HuH-7 (cell line): ENCODE data around the gene KIF3C.
"Not testable (repeated sequence)": the region's sequence is repeated elsewhere in the genome, so short reads cannot be mapped to it uniquely, and the experiment has no call there.

Experiments
- DNase-seq: peaks from one replicate; pipeline ENCODE4 v3.0.0; 2011; ENCODE audit warnings: low spot score

The KIF3C gene

DNA sequence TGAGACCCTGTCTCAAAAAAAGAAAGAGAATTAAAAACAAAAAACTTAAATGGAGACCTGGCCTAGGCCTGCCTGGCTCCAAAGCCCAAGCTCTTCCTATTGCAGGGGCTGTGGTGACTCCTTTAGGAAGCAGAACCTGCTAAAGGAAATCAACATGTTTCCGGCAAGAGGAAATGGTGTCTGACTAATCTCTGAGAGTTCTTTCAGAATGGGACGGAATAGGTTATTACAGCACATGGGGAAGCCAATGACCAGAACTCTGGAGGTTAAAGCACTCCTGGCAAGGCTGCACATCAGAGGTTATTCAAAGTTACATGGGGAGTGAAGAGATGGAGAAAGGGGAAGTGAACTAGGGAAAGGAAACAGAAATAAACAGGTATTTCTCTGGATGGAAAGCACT is 21.4 kb downstream of the KIF3C start:
- DNase-seq = no peak

DNA sequence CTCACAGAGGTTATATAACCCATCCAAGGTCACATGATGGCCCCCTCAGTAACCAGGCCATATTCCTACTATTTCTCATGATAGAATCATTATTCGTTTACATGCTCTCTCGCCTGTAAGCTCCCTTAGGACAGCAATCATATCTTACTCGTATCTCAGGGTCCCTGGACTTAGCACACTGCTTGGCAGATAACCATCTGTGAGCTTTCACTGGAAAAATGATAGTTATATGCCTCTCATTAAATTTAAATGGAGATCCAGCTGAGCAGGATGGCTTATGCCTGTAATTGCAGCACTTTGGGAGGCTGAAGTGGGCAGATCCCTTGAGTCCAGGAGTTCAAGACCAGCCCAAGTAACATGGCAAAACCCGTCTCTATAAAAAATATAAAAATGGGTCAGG is 21.9 kb downstream of the KIF3C start:
- no peak for DNase-seq

DNA sequence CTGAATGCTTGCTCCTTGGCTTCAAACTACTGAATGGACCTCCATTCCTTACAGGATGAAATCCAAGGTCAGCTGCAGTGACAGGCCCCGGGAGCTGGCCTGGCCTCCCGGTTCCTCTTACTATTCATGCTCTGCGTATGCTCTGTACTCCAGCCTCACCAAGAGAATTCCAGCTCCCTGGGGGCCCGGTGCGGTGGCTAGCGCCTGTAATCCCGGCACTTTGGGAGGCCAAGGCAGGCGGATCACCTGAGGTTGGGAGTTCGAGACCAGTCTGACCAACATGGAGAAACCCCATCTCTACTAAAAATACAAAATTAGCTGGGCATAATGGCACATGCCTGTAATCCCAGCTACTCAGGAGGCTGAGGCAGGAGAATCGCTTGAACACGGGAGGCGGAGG is 23.7 kb downstream of the KIF3C start:
- not testable (repeated sequence) for DNase-seq

GRCh38 chr2:25957743-25958142 is 24.6 kb downstream of the KIF3C start:
- DNase-seq = no peak

DNA sequence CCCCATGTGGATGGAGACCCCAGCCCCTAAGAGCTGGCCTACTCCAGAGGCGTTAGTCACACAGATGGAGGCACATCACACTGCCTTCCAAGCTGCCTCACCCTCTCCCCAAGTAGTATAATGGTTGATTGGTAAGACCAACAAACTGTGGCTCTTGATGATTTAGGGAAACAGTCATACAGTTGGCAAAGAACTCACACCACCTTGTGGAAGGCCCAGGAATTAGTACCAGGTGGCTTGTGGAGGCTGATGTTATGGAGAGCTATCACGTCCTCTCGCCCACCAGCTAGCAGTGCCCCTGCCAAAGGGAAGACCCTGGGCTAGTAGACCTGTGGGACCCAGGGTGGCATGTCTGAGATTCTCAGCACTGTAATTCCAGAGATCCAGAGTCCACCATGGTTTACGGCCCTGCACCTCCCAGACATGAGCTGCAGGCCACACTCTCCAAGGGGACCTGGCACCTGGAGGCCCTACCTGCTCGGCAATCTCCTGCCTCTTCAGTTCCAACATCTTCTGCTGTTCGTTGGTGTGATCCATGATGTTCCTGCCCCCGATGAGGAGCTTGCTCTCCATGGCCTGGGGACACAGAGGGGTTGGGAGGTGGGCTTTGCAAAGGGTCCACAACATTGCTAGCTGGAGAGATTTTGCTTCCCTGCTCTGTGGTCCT is 26.3 kb downstream of the KIF3C start:
- DNase-seq = no peak

GRCh38 chr2:25955036-25955435 is 27.3 kb downstream of the KIF3C start:
- DNase-seq = no peak

GRCh38 chr2:25954199-25954752 is 28.0 kb downstream of the KIF3C start:
- DNase-seq = no peak

DNA sequence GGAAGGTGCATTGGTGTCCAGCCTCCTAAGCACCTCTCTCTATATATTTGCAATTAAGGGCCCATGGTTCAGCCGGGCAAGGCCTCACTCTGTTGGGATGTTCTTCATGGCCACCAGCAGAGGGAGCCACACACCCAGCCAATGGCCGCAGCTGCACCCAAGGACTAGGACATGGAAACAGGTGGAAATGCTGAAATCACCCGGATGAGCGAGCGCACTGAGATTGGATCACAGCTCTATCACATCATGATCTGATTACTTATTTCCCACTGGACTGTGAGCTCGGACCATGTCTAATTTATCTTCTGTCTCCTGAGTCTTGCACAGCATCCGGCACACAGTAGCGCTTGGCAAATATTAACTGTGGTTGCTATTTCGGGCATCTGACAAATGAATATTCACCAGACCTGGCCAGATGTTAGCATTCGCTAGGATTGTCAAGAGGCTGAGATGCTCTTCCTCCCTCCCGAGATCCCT is 31.2 kb downstream of the KIF3C start:
- peak; percentile 70 for DNase-seq

DNA sequence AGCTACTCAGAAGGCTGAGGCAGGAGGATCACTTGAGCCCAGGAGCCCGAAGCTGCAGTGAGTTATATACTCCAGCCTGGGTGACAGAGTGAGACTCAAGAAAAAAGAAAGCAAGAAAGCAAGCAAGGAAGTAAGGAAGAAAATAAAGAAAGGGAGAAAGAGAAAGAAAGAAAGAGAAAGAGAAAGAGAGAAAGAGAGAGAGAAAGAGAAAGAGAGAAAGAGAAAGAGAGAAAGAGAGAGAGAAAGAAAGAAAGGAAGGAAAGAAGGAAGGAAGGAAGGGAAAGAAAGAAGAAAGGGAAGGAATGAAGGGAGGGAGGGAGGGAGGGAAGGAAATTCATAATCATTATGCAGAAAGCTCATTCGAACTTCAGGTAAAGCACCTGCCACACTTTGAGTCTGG is 33.9 kb downstream of the KIF3C start:
- no peak for DNase-seq

- DNase-seq = no peak
These were observed 41.3 kb downstream of the KIF3C start for GRCh38 chr2:25941042-25941441.

GRCh38 chr2:25939257-25939668 is 43.0 kb downstream of the KIF3C start:
- DNase-seq = no peak

DNA sequence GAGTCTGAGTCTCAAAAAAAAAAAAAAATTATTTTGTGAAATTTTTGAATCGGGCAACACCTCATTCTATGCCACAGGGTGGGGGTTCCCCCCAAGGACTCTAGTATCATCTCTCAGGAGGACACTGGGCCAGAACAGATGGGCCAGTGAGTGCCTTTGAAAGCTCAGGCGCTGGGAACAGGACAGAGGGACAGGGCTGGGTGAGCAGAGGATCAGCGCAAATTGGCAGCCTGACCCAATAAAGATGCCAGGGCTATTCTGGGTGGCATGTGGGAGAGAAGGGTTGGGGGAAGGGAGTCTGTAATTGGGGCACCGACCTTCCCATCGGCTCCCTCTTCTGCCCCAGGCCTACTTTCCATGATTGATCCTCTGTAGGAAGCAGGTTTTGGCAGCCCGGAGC is 44.0 kb downstream of the KIF3C start:
- no peak for DNase-seq

DNA sequence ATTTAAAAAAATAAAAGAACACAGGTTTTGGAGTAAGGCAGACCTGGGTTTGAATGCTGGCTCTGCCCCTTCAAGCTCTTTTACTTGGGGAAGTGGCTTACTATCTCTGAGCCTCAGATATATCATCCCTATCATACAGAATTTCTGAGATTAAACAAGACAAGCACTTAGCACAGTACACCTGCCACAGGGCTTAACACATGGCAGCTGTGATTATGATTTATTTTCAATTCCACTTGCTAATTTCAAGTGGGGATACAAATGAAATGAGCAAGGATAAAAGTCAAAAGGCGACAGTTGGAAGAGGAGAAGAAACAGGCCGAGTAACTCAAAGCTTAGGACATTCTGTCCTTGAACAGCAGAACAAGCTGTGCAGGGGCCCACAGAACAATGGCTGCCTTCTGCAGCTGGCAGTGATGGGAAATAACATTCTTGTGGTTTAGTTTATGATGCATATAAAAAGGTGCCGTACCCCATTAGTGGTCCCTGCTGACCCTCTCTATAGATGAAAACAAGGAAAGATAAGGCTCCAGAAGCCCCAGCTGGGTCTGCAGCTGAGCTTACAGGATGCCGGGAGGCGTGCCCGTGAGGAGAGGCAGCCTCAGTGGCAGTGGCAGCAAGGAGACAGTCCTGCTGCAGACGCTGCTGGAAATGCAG is 45.3 kb downstream of the KIF3C start:
- DNase-seq = no peak

- no peak for DNase-seq
These were observed 48.7 kb downstream of the KIF3C start for GRCh38 chr2:25933622-25934021.

- DNase-seq = no peak
These were observed 52.4 kb downstream of the KIF3C start for GRCh38 chr2:25929789-25930473.

- DNase-seq = no peak
These were observed 53.6 kb downstream of the KIF3C start for GRCh38 chr2:25928668-25929067.

DNA sequence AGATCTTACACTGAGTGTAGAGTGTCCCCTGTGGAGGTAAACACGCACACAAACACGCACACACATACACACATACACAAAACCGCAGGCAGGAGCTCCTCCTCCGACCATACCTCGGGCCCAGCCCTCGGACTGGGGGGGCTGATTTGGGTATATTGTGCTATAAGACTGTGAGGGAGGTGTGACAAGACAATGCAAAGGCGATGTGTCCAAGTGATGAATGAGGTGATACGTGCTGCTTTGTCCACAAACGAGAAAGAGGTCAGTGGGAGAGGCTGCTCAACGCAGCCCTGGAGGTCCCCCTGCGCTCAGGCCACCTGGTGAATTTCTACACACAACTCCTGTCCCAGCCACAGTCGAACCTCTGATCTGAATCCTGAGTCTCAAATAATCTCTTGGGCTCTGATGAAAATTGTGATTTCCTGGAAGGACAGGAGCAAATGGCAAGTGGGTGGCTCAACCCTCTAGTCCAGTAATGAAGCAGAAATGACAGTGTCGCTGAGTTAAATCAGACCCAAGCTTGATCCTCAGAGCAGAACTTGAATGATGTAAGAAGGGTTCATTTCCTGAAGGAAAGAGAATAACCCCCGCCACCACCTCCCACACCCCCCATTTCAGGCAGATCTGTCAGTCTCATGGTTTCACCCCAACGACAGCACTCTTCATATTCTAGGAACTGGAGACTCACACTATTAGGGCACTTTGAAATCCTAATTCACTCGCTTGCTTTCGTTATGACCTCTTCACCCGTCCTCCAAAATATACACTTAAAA is 55.1 kb downstream of the KIF3C start:
- no peak for DNase-seq

GRCh38 chr2:25922501-25922900 is 59.8 kb downstream of the KIF3C start:
- no peak for DNase-seq

DNA sequence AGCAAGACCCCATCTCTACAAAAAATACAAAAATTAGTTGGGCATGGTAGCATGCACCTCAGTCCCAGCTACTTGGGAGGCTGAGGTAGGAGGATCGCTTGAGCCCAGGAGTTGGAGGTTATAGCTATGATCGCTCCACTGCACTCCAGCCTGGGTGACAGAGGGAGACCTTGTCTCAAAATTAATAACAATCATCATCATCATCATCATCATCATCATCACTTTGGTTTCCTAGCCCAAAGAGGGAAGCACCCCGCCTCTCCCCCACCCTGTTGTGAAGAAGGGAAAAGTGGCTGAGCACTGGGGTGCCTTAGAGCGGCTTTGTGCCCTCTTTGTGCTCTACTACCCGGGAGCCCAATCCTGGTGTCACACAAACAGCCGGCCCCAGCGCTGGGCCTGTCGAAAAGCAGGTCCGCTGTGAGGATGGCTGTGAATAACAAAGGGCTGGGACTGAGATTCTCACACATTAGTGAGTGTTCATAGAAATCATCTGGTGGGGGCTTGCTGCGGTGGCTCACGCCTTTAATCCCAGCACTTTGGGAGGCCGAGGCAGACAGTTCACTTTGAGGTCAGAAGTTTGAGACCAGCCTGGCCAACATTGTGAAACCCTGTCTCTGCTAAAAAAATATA is 61.4 kb downstream of the KIF3C start:
- no peak for DNase-seq

- DNase-seq = no peak
These were observed 62.0 kb downstream of the KIF3C start for GRCh38 chr2:25920336-25920735.

- DNase-seq = no peak
These were observed 64.5 kb downstream of the KIF3C start for GRCh38 chr2:25917832-25918231.

DNA sequence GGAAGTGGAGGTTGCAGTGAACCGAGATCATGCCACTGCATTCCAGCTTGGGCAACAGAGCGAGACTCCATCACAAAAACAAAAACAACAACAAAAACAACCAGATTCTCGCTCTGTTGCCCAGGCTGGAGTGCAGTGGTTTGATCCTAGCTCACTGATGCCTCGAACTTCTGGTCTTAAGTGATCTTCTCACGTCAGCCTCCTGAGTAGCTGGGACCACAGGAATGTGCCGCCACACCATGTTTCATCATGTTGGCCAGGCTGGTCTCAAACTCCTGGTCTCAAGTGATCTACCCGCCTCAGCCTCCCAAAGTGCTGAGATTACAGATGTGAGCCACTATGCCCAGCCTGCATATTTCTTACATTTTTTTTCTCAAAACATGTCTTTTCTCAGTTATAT is 64.9 kb downstream of the KIF3C start:
- not testable (repeated sequence) for DNase-seq
